Erythroblast (primary cell): ENCODE data around the gene ALKBH3.

Source experiments
- GATA1 ChIP-seq: IDR thresholded peaks from 2 replicates; pipeline ENCODE4 v1.6.1; 2011; ENCODE audit warnings: low read depth, mild to moderate bottlenecking, control low read depth, low read length, moderate library complexity
- POLR2A ChIP-seq: IDR thresholded peaks from 2 replicates; pipeline ENCODE4 v1.6.1; 2011; ENCODE audit warnings: mild to moderate bottlenecking, low read length

DNA sequence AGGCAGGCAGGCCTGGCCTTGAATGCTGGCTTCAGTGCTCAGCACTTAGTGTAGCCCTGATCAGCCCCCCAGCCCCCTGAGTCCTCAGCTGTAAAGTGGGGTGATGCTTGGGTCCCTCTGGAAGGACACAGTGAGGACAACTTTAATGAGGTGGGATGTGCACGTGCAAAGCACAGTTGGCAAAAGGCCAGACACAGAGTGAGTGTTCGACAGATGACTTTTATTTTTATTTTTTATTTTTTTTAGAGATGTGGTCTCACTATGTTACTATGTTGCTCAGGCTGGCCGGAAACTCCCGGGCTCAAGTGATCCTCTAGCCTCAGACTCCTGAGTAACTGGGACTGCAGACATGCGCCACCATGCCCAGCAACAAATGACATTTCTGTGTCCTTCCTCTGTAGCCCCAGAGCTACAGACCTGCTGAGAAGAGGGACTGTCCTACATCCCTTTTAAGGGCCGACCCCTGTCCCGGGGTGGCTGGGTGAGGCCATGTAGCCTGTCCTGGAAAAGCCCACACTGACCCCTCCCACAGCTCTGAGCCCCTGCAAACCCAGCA, 54.9 kb downstream of the ALKBH3 start:
- TF ChIP-seq POLR2A: no peak
- no peak for TF ChIP-seq GATA1
